ENCODE results near the gene MPPED1.

DNA sequence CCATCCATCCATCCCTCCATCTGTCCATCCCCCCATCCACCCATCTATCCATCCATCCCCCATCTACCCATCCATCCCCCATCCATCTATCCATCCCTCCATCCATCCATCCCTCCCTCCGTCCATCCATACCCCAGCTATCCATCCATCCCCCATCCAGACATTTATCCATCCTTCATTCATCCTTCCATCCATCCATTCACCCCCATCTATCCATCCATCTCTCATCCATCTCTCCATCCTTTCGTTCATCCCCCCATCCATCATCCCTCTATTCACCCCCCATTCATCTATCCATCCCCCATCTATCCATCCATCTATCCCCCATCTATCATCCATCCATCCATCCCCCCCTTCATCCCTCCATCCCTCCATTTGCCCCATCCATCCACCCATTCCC lies 97.5 kb downstream of the MPPED1 start:
- TF ChIP-seq POLR2AphosphoS5 (IDR thresholded peaks at IDR 0.05; ENCODE audit: insufficient read depth, low read depth, low read length) (no peak), MAX (IDR thresholded peaks at IDR 0.05; ENCODE audit: insufficient read depth, insufficient read length) (no peak), CTCF (IDR thresholded peaks at IDR 0.05; ENCODE audit: extremely low read depth in 1 of 2, insufficient read depth in 1 of 2, low read depth in 1 of 2, low read length in 2 of 2) (no peak), POLR2A (IDR thresholded peaks at IDR 0.05; ENCODE audit: low read depth, low read length) (no peak), EZH2 (IDR thresholded peaks at IDR 0.05; ENCODE audit: borderline replicate concordance, low read depth, low read length, severe bottlenecking) (no peak), JUN (IDR thresholded peaks at IDR 0.05; ENCODE audit: borderline replicate concordance, insufficient read depth, insufficient read length, low read depth) (no peak), MYC (IDR thresholded peaks at IDR 0.05; ENCODE audit: low read depth, low read length) (no peak)
